H9 (cell line): ENCODE measurements around the gene CDH4. TPM values are rescaled to one million over a fixed set of nuclear protein-coding genes. Genes with fewer than 3 reads are reported as not detected.

Experiments used
- DNase-seq: peaks from one replicate; pipeline ENCODE4 v3.0.0-alpha.2; 2017
- H2AFZ ChIP-seq: one replicate; pipeline ENCODE4 v1.6.1; 2013; ENCODE audit warnings: mild to moderate bottlenecking, low read length, control low read depth, moderate library complexity
- H2AK5ac ChIP-seq: 2 replicates; pipeline ENCODE4 v1.6.1; 2013; ENCODE audit warnings: low read length, control low read depth, mixed read lengths; ENCODE audit not compliant: insufficient read length
- H2BK120ac ChIP-seq: one replicate; pipeline ENCODE4 v1.6.1; 2013; ENCODE audit warnings: low read depth, mild to moderate bottlenecking, low read length, control low read depth, inconsistent platforms; ENCODE audit not compliant: poor library complexity, severe bottlenecking
- H2BK12ac ChIP-seq: 2 replicates; pipeline ENCODE4 v1.6.1; 2013; ENCODE audit warnings: low read length, control low read depth, mixed read lengths, low read depth; ENCODE audit not compliant: insufficient read length
- H2BK15ac ChIP-seq: 2 replicates; pipeline ENCODE4 v1.6.1; 2013; ENCODE audit warnings: low read depth, low read length, control low read depth
- H2BK20ac ChIP-seq: one replicate; pipeline ENCODE4 v1.6.1; 2013; ENCODE audit warnings: low read depth, mild to moderate bottlenecking, low read length, control low read depth, inconsistent platforms; ENCODE audit not compliant: poor library complexity, severe bottlenecking
- H2BK5ac ChIP-seq: 2 replicates; pipeline ENCODE4 v1.6.1; 2013; ENCODE audit warnings: low read length, control low read depth, mixed read lengths; ENCODE audit not compliant: insufficient read length
- H3K14ac ChIP-seq: 2 replicates; pipeline ENCODE4 v1.6.1; 2013; ENCODE audit warnings: low read length, control low read depth; ENCODE audit not compliant: insufficient read depth
- H3K18ac ChIP-seq: 2 replicates; pipeline ENCODE4 v1.6.1; 2013; ENCODE audit warnings: low read depth, mild to moderate bottlenecking, mixed read lengths, low read length, control low read depth; ENCODE audit not compliant: insufficient read length
- H3K23ac ChIP-seq: 2 replicates; pipeline ENCODE4 v1.6.1; 2013; ENCODE audit warnings: low read length, control low read depth, mixed read lengths, low read depth; ENCODE audit not compliant: insufficient read length
- H3K23me2 ChIP-seq: 2 replicates; pipeline ENCODE4 v1.6.1; 2013; ENCODE audit warnings: low read depth, mild to moderate bottlenecking, mixed read lengths, low read length, control low read depth; ENCODE audit not compliant: insufficient read length, poor library complexity, severe bottlenecking
- H3K27ac ChIP-seq: 2 replicates; pipeline ENCODE4 v1.5.1; 2013; ENCODE audit warnings: low read length, control low read depth, mixed read lengths, low read depth; ENCODE audit not compliant: insufficient read length
- H3K27me3 ChIP-seq: 2 replicates; pipeline ENCODE4 v1.6.1; 2013; ENCODE audit warnings: low read length, control low read depth, inconsistent platforms; ENCODE audit not compliant: insufficient read depth
- H3K4ac ChIP-seq: 2 replicates; pipeline ENCODE4 v1.6.1; 2013; ENCODE audit warnings: low read depth, mild to moderate bottlenecking, control low read depth, inconsistent platforms, low read length, moderate library complexity
- H3K4me1 ChIP-seq: 2 replicates; pipeline ENCODE4 v1.6.1; 2013; ENCODE audit warnings: low read length, control low read depth, inconsistent platforms; ENCODE audit not compliant: insufficient read depth
- H3K4me2 ChIP-seq: 2 replicates; pipeline ENCODE4 v1.6.1; 2013; ENCODE audit warnings: low read length, control low read depth, mixed read lengths; ENCODE audit not compliant: insufficient read length, insufficient read depth
- H3K56ac ChIP-seq: 2 replicates; pipeline ENCODE4 v1.6.1; 2013; ENCODE audit warnings: low read depth, mild to moderate bottlenecking, mixed read lengths, low read length, control low read depth; ENCODE audit not compliant: insufficient read length
- H3K79me1 ChIP-seq: 2 replicates; pipeline ENCODE4 v1.6.1; 2013; ENCODE audit warnings: low read depth, mild to moderate bottlenecking, moderate library complexity, low read length, control low read depth, inconsistent platforms; ENCODE audit not compliant: insufficient read depth, poor library complexity, severe bottlenecking
- H3K79me2 ChIP-seq: 2 replicates; pipeline ENCODE4 v1.6.1; 2013; ENCODE audit warnings: low read length, control low read depth, inconsistent platforms; ENCODE audit not compliant: insufficient read depth
- H3K9ac ChIP-seq: 2 replicates; pipeline ENCODE4 v1.6.1; 2013; ENCODE audit warnings: low read length, control low read depth, mixed read lengths; ENCODE audit not compliant: insufficient read length; ENCODE audit errors: extremely low read depth
- H3K9me3 ChIP-seq: one replicate; pipeline ENCODE4 v1.6.1; 2013; ENCODE audit warnings: low read depth, low read length, inconsistent platforms; ENCODE audit not compliant: control insufficient read depth
- H3T11ph ChIP-seq: one replicate; pipeline ENCODE4 v1.6.1; 2013; ENCODE audit warnings: mild to moderate bottlenecking, low read length, control low read depth, inconsistent platforms
- H4K20me1 ChIP-seq: one replicate; pipeline ENCODE4 v1.6.1; 2013; ENCODE audit not compliant: control insufficient read depth, insufficient read length, insufficient read depth
- H4K5ac ChIP-seq: 2 replicates; pipeline ENCODE4 v1.6.1; 2013; ENCODE audit warnings: low read depth, mild to moderate bottlenecking, mixed read lengths, low read length, control low read depth; ENCODE audit not compliant: insufficient read length
- H4K8ac ChIP-seq: replicated peaks from 2 replicates; pipeline ENCODE4 v1.6.1; 2013; ENCODE audit warnings: low read length, control low read depth, mixed read lengths, low read depth; ENCODE audit not compliant: insufficient read length
- H4K91ac ChIP-seq: 2 replicates; pipeline ENCODE4 v1.6.1; 2013; ENCODE audit warnings: low read depth, mild to moderate bottlenecking, moderate library complexity, mixed read lengths, low read length, control low read depth; ENCODE audit not compliant: insufficient read length
- H3K27ac Mint-ChIP-seq, 3 experiments: 2 replicates in 2 of 3; 3 replicates in 1 of 3; pipeline ENCODE4 v1.8.0; 2020 to 2021; ENCODE audit warnings: mixed read lengths in 3 of 3, mild to moderate bottlenecking in 1 of 3, moderate library complexity in 1 of 3
- H3K27me3 Mint-ChIP-seq: 2 replicates; pipeline ENCODE4 v1.8.0; 2021; ENCODE audit warnings: low read depth, mild to moderate bottlenecking, moderate library complexity, mixed read lengths
- H3K36me3 Mint-ChIP-seq, 3 experiments: 2 replicates in 2 of 3; 3 replicates in 1 of 3; pipeline ENCODE4 v1.8.0; 2020 to 2021; ENCODE audit warnings: low read depth in 3 of 3, mixed read lengths in 3 of 3; ENCODE audit not compliant: insufficient read depth in 1 of 3
- H3K4me1 Mint-ChIP-seq, 2 experiments: 2 replicates each; pipeline ENCODE4 v1.8.0; 2020; ENCODE audit warnings: mixed read lengths in 2 of 2
- H3K4me3 Mint-ChIP-seq, 2 experiments: 2 replicates in 1 of 2; 3 replicates in 1 of 2; pipeline ENCODE4 v1.8.0; 2020 to 2021; ENCODE audit warnings: mild to moderate bottlenecking in 2 of 2, mixed read lengths in 2 of 2, moderate library complexity in 1 of 2
- H3K9me3 Mint-ChIP-seq, 2 experiments: 2 replicates in 1 of 2; 3 replicates in 1 of 2; pipeline ENCODE4 v1.8.0; 2020; ENCODE audit warnings: mild to moderate bottlenecking in 2 of 2, mixed read lengths in 2 of 2, moderate library complexity in 1 of 2
- CTCF ChIP-seq: fragments of 200-600 bp; sonication (generic); conservative IDR thresholded peaks from 3 replicates; pipeline ENCODE4 v1.8.0; 2021; ENCODE audit warnings: antibody characterized with exemption, mild to moderate bottlenecking
- WGBS: extraction: QIAGEN DNeasy Blood & Tissue Kit; methylation state at CpG from one replicate; pipeline ENCODE4 v1.1.7; 2013; ENCODE audit warnings: missing lambda C conversion rate, low lambda C conversion rate, mixed read lengths; ENCODE audit not compliant: insufficient read length; ENCODE audit errors: extremely low coverage; 5-methylcytosine and 5-hydroxymethylcytosine counted together
- total RNA-seq: library from RNA; stranded (reverse); gene quantifications from 2 replicates; pipeline ENCODE4 v1.2.1, GENCODE V29; 2021

The CDH4 gene
- total RNA-seq, 1 experiment from 2014 or later: 3.0 TPM

- no peak overlapping the region for H3K4me3 Mint-ChIP-seq
- Histone ChIP-seq H4K91ac (no peak overlapping the region), H3K4me2 (no peak overlapping the region), H2BK120ac (no peak overlapping the region), H3K56ac (no peak overlapping the region), H3K18ac (no peak overlapping the region), H3K27ac (no peak overlapping the region), H4K5ac (no peak overlapping the region), H2BK20ac (no peak overlapping the region), H2AK5ac (no peak overlapping the region), H2BK15ac (no peak overlapping the region), H3K4me1 (no peaks in the 10 kb centered on the region), H3K9me3 (peaks cover 5% of the 10 kb centered on the region), H4K8ac (no peak overlapping the region), H2AFZ (no peak overlapping the region), H3K14ac (no peak overlapping the region), H3K79me2 (no peaks in the 10 kb centered on the region), H4K20me1 (no peaks in the 10 kb centered on the region), H3K27me3 (no peaks in the 10 kb centered on the region; the same call in 1 of the 2 replicates), H3K9ac (no peak overlapping the region), H2BK5ac (no peak overlapping the region), H3K4ac (no peak overlapping the region), H3K23me2 (no peaks in the 10 kb centered on the region), H3K79me1 (no peaks in the 10 kb centered on the region), H2BK12ac (no peak overlapping the region), H3K23ac (no peak overlapping the region), H3T11ph (no peak overlapping the region)
- peaks cover 56% of the 10 kb centered on the region for H3K27me3 Mint-ChIP-seq
- WGBS: no CpG with 5 or more reads among the region's 8 CpGs
- no peak for DNase-seq
- H3K9me3 Mint-ChIP-seq: peaks cover 25 to 30% of the 10 kb centered on the region in 2 experiments
- peaks cover 4 to 15% (median 4%) of the 10 kb centered on the region in 3 experiments; a peak in 3 of 7 replicates for H3K36me3 Mint-ChIP-seq
- no peak overlapping the region for H3K27ac Mint-ChIP-seq
- peaks cover 0 to 4% of the 10 kb centered on the region in 2 experiments; a peak in 1 of 4 replicates for H3K4me1 Mint-ChIP-seq
- TF ChIP-seq CTCF: no peak
Observed at GRCh38 chr20:61830991-61831390, 578.9 kb downstream of the CDH4 start.
